IPS DF 6.9 (cell line): ENCODE data around the gene CLEC4D.
"Not testable (repeated sequence)": the region's sequence is repeated elsewhere in the genome, so short reads cannot be mapped to it uniquely, and the experiment has no call there.

ENCODE experiments used
- DNase-seq: peaks from one replicate; pipeline ENCODE4 v3.0.0-alpha.2; 2013; ENCODE audit warnings: low read depth, low spot score
- H3K27ac ChIP-seq: one replicate; pipeline ENCODE4 v1.5.1; 2013; ENCODE audit warnings: low read length, control low read depth
- H3K27me3 ChIP-seq: 2 replicates; pipeline ENCODE4 v1.6.1; 2013; ENCODE audit warnings: mild to moderate bottlenecking, low read length; ENCODE audit not compliant: control insufficient read depth, insufficient read depth
- H3K36me3 ChIP-seq: 2 replicates; pipeline ENCODE4 v1.6.1; 2013; ENCODE audit warnings: low read length; ENCODE audit not compliant: control insufficient read depth, insufficient read depth
- H3K4me1 ChIP-seq: 2 replicates; pipeline ENCODE4 v1.6.1; 2013; ENCODE audit warnings: low read length; ENCODE audit not compliant: control insufficient read depth, insufficient read depth
- H3K4me3 ChIP-seq: 2 replicates; pipeline ENCODE4 v1.5.1; 2013; ENCODE audit warnings: mild to moderate bottlenecking, low read length
- H3K9me3 ChIP-seq: 2 replicates; pipeline ENCODE4 v1.6.1; 2013; ENCODE audit warnings: low read length, inconsistent platforms; ENCODE audit not compliant: control insufficient read depth, insufficient read depth
- WGBS: extraction: QIAGEN DNeasy Blood & Tissue Kit; methylation state at CpG from one replicate; pipeline ENCODE4 v1.1.7; 2013; ENCODE audit warnings: mixed read lengths, missing lambda C conversion rate; ENCODE audit not compliant: insufficient read length, insufficient coverage; 5-methylcytosine and 5-hydroxymethylcytosine counted together

The CLEC4D gene

DNA sequence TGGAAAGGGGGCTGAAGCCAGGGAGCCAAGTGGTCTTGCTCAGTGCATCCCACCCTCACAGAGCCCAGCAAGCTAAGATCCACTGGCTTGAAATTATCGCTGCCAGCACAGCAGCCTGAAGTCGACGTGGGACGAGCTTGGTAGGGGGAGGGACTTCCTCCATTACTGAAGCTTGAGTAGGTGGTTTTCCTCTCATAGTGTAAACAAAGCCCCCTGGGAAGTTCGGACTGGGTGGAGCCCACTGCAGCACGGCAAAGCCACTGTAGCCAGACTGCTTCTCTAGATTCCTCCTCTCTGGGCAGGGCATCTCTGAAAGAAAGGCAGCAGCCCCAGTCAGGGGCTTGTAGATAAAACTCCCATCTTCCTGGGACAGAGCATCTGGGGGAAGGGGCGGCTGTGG, 17.2 kb upstream of the CLEC4D start:
- no CpG with 5 or more reads among the region's 7 CpGs for WGBS
- H3K36me3 ChIP-seq, H3K9me3 ChIP-seq, DNase-seq, H3K27me3 ChIP-seq, H3K27ac ChIP-seq, H3K4me3 ChIP-seq, H3K4me1 ChIP-seq: not testable (repeated sequence)

- no peak overlapping the region for H3K4me3 ChIP-seq
- DNase-seq = no peak
- H3K4me1 ChIP-seq = no peaks in the 10 kb centered on the region
- H3K27ac ChIP-seq = no peak overlapping the region
- H3K9me3 ChIP-seq = no peaks in the 10 kb centered on the region; the same call in 1 of the 2 replicates
- no peaks in the 10 kb centered on the region for H3K27me3 ChIP-seq
- no peaks in the 10 kb centered on the region for H3K36me3 ChIP-seq
- no CpG with 5 or more reads among the region's 4 CpGs for WGBS
Measured at GRCh38 chr12:8499616-8500015, 13.7 kb upstream of the CLEC4D start.

GRCh38 chr12:8501720-8502119, 11.6 kb upstream of the CLEC4D start:
- DNase-seq = no peak
- Histone ChIP-seq H3K4me1 (no peaks in the 10 kb centered on the region), H3K4me3 (no peak overlapping the region), H3K36me3 (no peaks in the 10 kb centered on the region), H3K27ac (no peak overlapping the region), H3K27me3 (no peaks in the 10 kb centered on the region), H3K9me3 (no peaks in the 10 kb centered on the region)
- WGBS = 100% methylated on average over 2 of the region's 3 CpGs

GRCh38 chr12:8504351-8504750, 9.0 kb upstream of the CLEC4D start:
- no peaks in the 10 kb centered on the region for H3K9me3 ChIP-seq
- DNase-seq = no peak
- H3K36me3 ChIP-seq = no peaks in the 10 kb centered on the region
- no peaks in the 10 kb centered on the region for H3K27me3 ChIP-seq
- H3K4me1 ChIP-seq = peaks cover 6% of the 10 kb centered on the region
- no CpG with 5 or more reads among the region's 1 CpG for WGBS
- H3K4me3 ChIP-seq = no peak overlapping the region
- no peak overlapping the region for H3K27ac ChIP-seq

- no peaks in the 10 kb centered on the region for H3K36me3 ChIP-seq
- no peak overlapping the region for H3K4me3 ChIP-seq
- no peak overlapping the region for H3K27ac ChIP-seq
- WGBS = no CpG with 5 or more reads among the region's 3 CpGs
- no peaks in the 10 kb centered on the region for H3K27me3 ChIP-seq
- H3K4me1 ChIP-seq = peaks cover 8% of the 10 kb centered on the region
- DNase-seq = no peak
- H3K9me3 ChIP-seq = no peaks in the 10 kb centered on the region
Measured at GRCh38 chr12:8507596-8507995, 5.7 kb upstream of the CLEC4D start.

DNA sequence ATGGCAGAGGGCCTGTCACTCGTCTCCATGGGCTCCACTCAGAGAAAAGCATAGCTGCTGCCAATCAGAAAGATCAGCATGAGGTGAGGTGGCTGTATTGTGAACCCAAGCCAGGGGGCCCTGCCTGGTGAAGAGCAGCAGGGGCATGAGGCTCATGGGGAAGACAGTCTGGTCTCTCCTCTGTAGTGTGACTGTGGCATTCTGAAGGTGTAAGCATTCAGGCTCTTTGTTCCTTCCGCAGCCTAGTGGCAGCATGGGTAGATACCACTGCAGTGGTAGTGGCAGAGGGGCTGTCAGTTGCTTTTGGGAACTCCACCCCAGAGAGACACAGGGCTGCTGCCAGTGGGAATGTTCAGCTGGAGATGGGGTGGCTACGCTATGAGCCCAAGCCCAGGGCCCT, 5.1 kb upstream of the CLEC4D start:
- Histone ChIP-seq H3K36me3 (no peaks in the 10 kb centered on the region), H3K27me3 (no peaks in the 10 kb centered on the region), H3K9me3 (no peaks in the 10 kb centered on the region), H3K27ac (no peak overlapping the region), H3K4me1 (peaks cover 8% of the 10 kb centered on the region), H3K4me3 (no peak overlapping the region)
- DNase-seq = no peak
- no CpG with 5 or more reads among the region's 3 CpGs for WGBS

GRCh38 chr12:8508910-8509841, 4.1 kb upstream of the CLEC4D start:
- no peak for DNase-seq
- Histone ChIP-seq H3K9me3 (no peaks in the 10 kb centered on the region), H3K27ac (no peak overlapping the region), H3K27me3 (no peaks in the 10 kb centered on the region), H3K4me3 (no peak overlapping the region), H3K36me3 (no peaks in the 10 kb centered on the region), H3K4me1 (peaks cover 8% of the 10 kb centered on the region)
- WGBS = no CpG with 5 or more reads among the region's 12 CpGs

- Histone ChIP-seq H3K4me3 (no peak overlapping the region), H3K36me3 (no peaks in the 10 kb centered on the region), H3K4me1 (no peaks in the 10 kb centered on the region), H3K27ac (no peak overlapping the region), H3K27me3 (no peaks in the 10 kb centered on the region), H3K9me3 (no peaks in the 10 kb centered on the region)
- WGBS = no CpG with 5 or more reads among the region's 2 CpGs
- DNase-seq = no peak
Measured at GRCh38 chr12:8517971-8518370, 4.7 kb downstream of the CLEC4D start.

- Histone ChIP-seq H3K36me3 (no peaks in the 10 kb centered on the region), H3K9me3 (no peaks in the 10 kb centered on the region), H3K27ac (no peak overlapping the region), H3K27me3 (no peaks in the 10 kb centered on the region), H3K4me3 (no peak overlapping the region), H3K4me1 (no peaks in the 10 kb centered on the region)
- WGBS = no CpG with 5 or more reads among the region's 4 CpGs
- no peak for DNase-seq
Measured at GRCh38 chr12:8519171-8519570, 5.9 kb downstream of the CLEC4D start.

- Histone ChIP-seq H3K4me1 (peaks cover 3% of the 10 kb centered on the region; the same call in 1 of the 2 replicates), H3K27me3 (no peaks in the 10 kb centered on the region), H3K36me3 (no peaks in the 10 kb centered on the region), H3K4me3 (no peak overlapping the region), H3K9me3 (no peaks in the 10 kb centered on the region), H3K27ac (no peak overlapping the region)
- DNase-seq = no peak
- WGBS = no CpG with 5 or more reads among the region's 30 CpGs
Measured at GRCh38 chr12:8527250-8528130, 14.2 kb downstream of the CLEC4D start.
